Upper lobe of left lung (tissue), 6 donors: ENCODE measurements around the gene ERRFI1. TPM values are rescaled to one million over a fixed set of nuclear protein-coding genes. Genes with fewer than 3 reads are reported as not detected.

Source experiments
- ATAC-seq, 2 donors: fragments of 200-7000 bp; cut with Tn5 transposase; one replicate each; pipeline ENCODE4 v1.9.1; 2022; ENCODE audit warnings: mild to moderate bottlenecking in 2 of 2, moderate library complexity in 2 of 2; ENCODE audit not compliant: low FRiP score in 2 of 2
- DNase-seq, 2 donors: peaks; one replicate each; pipeline ENCODE4 v3.0.0-alpha.2; 2019 to 2020
- H3K27ac ChIP-seq, 4 donors: fragments of 200-600 bp; sonication (generic); one replicate each; pipeline ENCODE4 v1.5.1; 2016 to 2019
- H3K27me3 ChIP-seq, 4 donors: fragments of 200-600 bp; sonication (generic); one replicate each; pipeline ENCODE4 v1.5.1; 2017 to 2019
- H3K36me3 ChIP-seq, 4 donors: fragments of 200-600 bp; sonication (generic); one replicate each; pipeline ENCODE4 v1.5.1; 2016 to 2019
- H3K4me1 ChIP-seq, 4 donors: fragments of 200-600 bp; sonication (generic); one replicate each; pipeline ENCODE4 v1.5.1; 2018 to 2019
- H3K4me3 ChIP-seq, 4 donors: fragments of 200-600 bp; sonication (generic); one replicate each; pipeline ENCODE4 v1.5.1; 2017 to 2019; ENCODE audit warnings: mild to moderate bottlenecking in 2 of 4, moderate library complexity in 1 of 4
- H3K9me3 ChIP-seq, 4 donors: fragments of 200-600 bp; sonication (generic); one replicate each; pipeline ENCODE4 v1.5.1; 2018 to 2019
- EP300 ChIP-seq, 4 donors: sonication (generic); formaldehyde crosslinking; IDR thresholded peaks; one replicate each; pipeline ENCODE4 v1.5.1; 2017; ENCODE audit warnings: antibody characterized with exemption in 4 of 4, control low read depth in 2 of 4
- POLR2A ChIP-seq, 4 donors: fragments of 450-650 bp; IDR thresholded peaks; one replicate each; pipeline ENCODE4 v1.5.1; 2016 to 2017; ENCODE audit warnings: antibody characterized with exemption in 4 of 4, mild to moderate bottlenecking in 2 of 4
- POLR2AphosphoS5 ChIP-seq, 2 donors: sonication (generic); formaldehyde crosslinking; IDR thresholded peaks; one replicate each; pipeline ENCODE4 v1.5.1; 2017; ENCODE audit warnings: antibody characterized with exemption in 2 of 2
- WGBS, 2 donors: methylation state at CpG; one replicate each; pipeline ENCODE4 v1.1.5; 2017 to 2018; 5-methylcytosine and 5-hydroxymethylcytosine counted together
- total RNA-seq, 6 donors: library from RNA; depleted of rRNA in 4 of 6; stranded (reverse); fragments of >200 nt in 4 of 6; gene quantifications; one replicate each; pipeline versions ENCODE4 v1.1.0 to v1.2.1, GENCODE V29; 2016 to 2021
- TF ChIP-seq, protein P1 (sequence below), 6 experiments: fragments of 450-650 bp in 4 of 6; fragments of 200-600 bp in 2 of 6; sonication (generic) in 2 of 6; IDR thresholded peaks; one replicate each; pipeline ENCODE4 v1.5.1; 2016 to 2019; ENCODE audit warnings: antibody characterized with exemption in 6 of 6
- donor health status: DM: no; HTN: no; CAD: no; lungs with moderate emphysema.
- donor health status: DM: no; HTN: yes; CAD: no; lungs with severe emphysema.

The ERRFI1 gene
- total RNA-seq, 6 donors from 2014 or later = 30.4 to 164 (median 84.6) TPM

- ATAC-seq = no peak
- Histone ChIP-seq H3K27ac (no peak overlapping the region), H3K4me1 (peaks cover 4 to 14% (median 6%) of the 10 kb centered on the region in 4 donors)
Measured at GRCh38 chr1:7984811-7985210, 41.3 kb downstream of the ERRFI1 start.

DNA sequence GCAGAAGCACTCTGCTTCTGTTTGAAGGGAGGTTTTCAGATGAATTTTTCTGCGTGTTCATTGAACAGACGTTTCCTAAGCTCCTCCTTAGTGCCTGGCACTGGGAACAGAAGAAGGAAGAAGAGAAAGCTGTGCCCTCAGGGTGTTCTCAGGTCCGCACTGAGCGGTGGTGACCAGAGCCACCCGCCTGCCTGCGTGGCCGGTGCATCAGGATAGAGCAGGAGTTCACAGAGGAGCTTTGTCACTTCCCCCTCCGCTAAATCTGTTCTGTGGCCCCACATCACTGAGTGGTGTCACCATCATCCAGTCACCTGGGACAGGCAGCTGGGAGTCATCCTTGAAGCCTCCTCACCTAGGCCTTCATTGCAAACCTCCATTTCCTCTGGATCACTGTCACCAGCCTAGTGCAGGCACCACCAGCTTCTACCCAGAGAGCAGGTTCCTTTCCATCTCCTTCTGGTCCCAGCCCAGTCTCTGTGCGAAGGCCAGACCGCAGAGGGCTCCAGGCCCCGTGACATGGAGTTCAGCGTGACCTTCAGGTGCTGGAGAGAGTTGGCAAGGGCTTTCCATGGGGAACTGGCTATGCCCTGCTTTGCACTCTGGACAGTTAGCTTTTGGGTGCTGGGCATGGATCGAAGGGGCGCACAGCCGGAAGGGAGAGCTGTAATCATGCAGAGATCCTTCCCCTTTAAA, 42.9 kb downstream of the ERRFI1 start:
- TF ChIP-seq, protein P1, sequence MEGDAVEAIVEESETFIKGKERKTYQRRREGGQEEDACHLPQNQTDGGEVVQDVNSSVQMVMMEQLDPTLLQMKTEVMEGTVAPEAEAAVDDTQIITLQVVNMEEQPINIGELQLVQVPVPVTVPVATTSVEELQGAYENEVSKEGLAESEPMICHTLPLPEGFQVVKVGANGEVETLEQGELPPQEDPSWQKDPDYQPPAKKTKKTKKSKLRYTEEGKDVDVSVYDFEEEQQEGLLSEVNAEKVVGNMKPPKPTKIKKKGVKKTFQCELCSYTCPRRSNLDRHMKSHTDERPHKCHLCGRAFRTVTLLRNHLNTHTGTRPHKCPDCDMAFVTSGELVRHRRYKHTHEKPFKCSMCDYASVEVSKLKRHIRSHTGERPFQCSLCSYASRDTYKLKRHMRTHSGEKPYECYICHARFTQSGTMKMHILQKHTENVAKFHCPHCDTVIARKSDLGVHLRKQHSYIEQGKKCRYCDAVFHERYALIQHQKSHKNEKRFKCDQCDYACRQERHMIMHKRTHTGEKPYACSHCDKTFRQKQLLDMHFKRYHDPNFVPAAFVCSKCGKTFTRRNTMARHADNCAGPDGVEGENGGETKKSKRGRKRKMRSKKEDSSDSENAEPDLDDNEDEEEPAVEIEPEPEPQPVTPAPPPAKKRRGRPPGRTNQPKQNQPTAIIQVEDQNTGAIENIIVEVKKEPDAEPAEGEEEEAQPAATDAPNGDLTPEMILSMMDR (IDR thresholded peaks at IDR 0.05) = no peak
- no peak for TF ChIP-seq EP300 (IDR thresholded peaks at IDR 0.05)
- no peak for TF ChIP-seq POLR2AphosphoS5 (IDR thresholded peaks at IDR 0.05)
- TF ChIP-seq POLR2A (IDR thresholded peaks at IDR 0.05) = no peak

More at GRCh38 chr1:7984811-7985210, 41.3 kb downstream of the ERRFI1 start:
- no peaks in the 10 kb centered on the region for H3K9me3 ChIP-seq
- H3K4me3 ChIP-seq = no peak overlapping the region
- H3K36me3 ChIP-seq = peaks cover 26 to 66% (median 48%) of the 10 kb centered on the region in 4 donors
- no peaks in the 10 kb centered on the region for H3K27me3 ChIP-seq
- WGBS, 2 donors = 93% methylated on average over 15 of the region's 15 CpGs
- no peak for DNase-seq
- TF ChIP-seq POLR2A (IDR thresholded peaks at IDR 0.05) (no peak), POLR2AphosphoS5 (IDR thresholded peaks at IDR 0.05) (no peak), EP300 (IDR thresholded peaks at IDR 0.05) (no peak)
- TF ChIP-seq, protein P1 (IDR thresholded peaks at IDR 0.05) = no peak

DNA sequence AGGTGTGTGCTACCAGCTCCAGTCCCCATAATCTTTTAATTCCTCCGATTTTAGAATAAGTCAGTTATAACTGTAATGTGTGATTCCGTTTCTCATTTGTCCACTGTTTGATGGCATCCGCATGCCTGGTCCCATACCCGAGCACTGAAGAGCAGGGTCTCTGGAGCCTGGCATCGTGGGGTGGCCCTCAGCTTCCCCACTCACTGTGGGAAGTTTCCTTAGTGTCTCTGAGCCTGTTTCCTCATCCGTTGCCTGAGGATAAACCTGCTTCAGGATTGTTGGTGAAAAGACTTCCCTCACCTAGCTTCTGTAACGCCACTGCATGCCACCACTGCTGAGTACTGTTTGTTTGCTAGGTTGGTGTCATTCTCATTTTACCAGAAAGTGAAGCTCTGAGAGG, 45.1 kb downstream of the ERRFI1 start:
- Histone ChIP-seq H3K4me3 (no peak overlapping the region), H3K36me3 (peaks cover 32 to 85% (median 63%) of the 10 kb centered on the region in 4 donors), H3K27ac (no peak overlapping the region), H3K9me3 (no peaks in the 10 kb centered on the region), H3K27me3 (no peaks in the 10 kb centered on the region), H3K4me1 (peaks cover 4 to 14% (median 6%) of the 10 kb centered on the region in 4 donors)
- DNase-seq (no peak), ATAC-seq (no peak)
- TF ChIP-seq, protein P1 (IDR thresholded peaks at IDR 0.05) = no peak
- TF ChIP-seq EP300 (IDR thresholded peaks at IDR 0.05) (no peak), POLR2AphosphoS5 (IDR thresholded peaks at IDR 0.05) (no peak)
- WGBS, 2 donors = 83 to 95% methylated on average over 7 of the region's 7 CpGs

More for the DNA sequence above, 42.9 kb downstream of the ERRFI1 start:
- Histone ChIP-seq H3K4me1 (peaks cover 4 to 14% (median 6%) of the 10 kb centered on the region in 4 donors), H3K4me3 (no peak overlapping the region), H3K27ac (no peak overlapping the region), H3K9me3 (no peaks in the 10 kb centered on the region), H3K36me3 (peaks cover 34 to 81% (median 62%) of the 10 kb centered on the region in 4 donors), H3K27me3 (no peaks in the 10 kb centered on the region)
- 94% methylated on average over 15 of the region's 15 CpGs for WGBS, 2 donors
- ATAC-seq (no peak), DNase-seq (no peak)

GRCh38 chr1:7975212-7975865, 50.8 kb downstream of the ERRFI1 start:
- peak; percentile 95 for ATAC-seq

More at GRCh38 chr1:7975212-7975865, 50.8 kb downstream of the ERRFI1 start:
- DNase-seq = peak in 1 of 2 donors; percentile 72
- H3K9me3 ChIP-seq = no peaks in the 10 kb centered on the region
- peaks cover 17 to 74% (median 50%) of the 10 kb centered on the region in 4 donors for H3K36me3 ChIP-seq
- TF ChIP-seq, protein P1 (IDR thresholded peaks at IDR 0.05) = peak; percentile 77 to 93 (median 84)
- no peak for TF ChIP-seq POLR2AphosphoS5 (IDR thresholded peaks at IDR 0.05)
- no peaks in the 10 kb centered on the region for H3K27me3 ChIP-seq
- no peaks in the 10 kb centered on the region for H3K4me1 ChIP-seq
- H3K27ac ChIP-seq = no peak overlapping the region
- H3K4me3 ChIP-seq = no peak overlapping the region
- WGBS, 2 donors = 76 to 78% methylated on average over 8 of the region's 8 CpGs
